ENCODE measurements around the gene KDM2B. TPM values are rescaled to one million over a fixed set of nuclear protein-coding genes. Genes with fewer than 3 reads are reported as not detected.

Gene KDM2B
- total and polyA plus RNA-seq, 2 experiments from 2014 or later: 13.6 to 22.7 TPM

DNA sequence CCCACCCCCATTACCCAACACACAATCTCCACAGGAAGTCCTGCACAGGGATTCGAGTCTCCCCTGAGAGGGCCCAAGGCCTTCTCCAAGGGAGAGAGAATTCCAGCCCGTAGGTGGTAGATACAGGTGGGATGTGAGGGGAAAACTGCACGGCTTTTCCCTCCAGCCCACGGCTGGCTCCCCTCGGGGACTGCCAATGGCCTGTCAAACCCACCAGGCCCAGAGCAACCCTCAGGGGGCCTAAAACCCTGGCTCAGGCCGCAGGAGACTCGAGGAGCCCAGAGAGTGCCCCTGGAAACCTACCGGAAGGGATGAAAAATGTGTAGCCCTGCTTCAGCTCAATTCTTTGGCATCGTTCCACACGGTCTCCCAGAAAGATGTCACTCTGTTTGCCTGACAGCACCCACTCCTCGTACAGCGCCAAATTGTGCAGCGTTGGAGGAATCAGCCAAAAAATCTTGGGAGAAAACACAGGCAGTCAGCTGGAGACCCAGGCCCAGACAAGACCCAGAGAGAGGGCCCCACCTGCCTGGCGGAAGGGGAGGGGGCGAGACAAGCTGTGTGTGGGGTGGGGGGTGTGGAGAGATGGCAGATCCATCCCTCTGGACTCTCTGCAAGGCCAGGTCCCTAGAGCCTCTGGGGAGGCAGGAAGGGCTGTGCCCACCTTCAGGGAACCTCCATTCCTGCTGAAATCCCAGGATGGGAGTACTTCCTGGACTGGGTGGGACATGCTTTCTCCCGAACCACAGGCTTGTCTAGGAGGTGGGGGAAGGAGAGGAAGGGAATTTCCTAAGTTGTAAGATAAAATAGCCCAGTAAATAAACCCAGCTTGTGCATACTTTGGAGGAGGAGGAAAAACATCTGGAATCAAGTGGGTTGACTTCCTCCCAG, 48.1 kb downstream of the KDM2B start:
- peaks cover 30% of the 10 kb centered on the region for H3K4me1 ChIP-seq (ENCODE audit: insufficient read depth)
- no peaks in the 10 kb centered on the region for H3K9me2 ChIP-seq (replicated peaks; ENCODE audit: insufficient read depth)
- DNase-seq (ENCODE audit: low spot score): no peak
- no peak overlapping the region for H2AFZ ChIP-seq
- peak overlapping the region; percentile 41 for H3K4me2 ChIP-seq
- H3K27ac ChIP-seq: peak overlapping the region; percentile 81
- H3K9me3 ChIP-seq (ENCODE audit: low read depth): no peaks in the 10 kb centered on the region
- H3K79me2 ChIP-seq: no peaks in the 10 kb centered on the region
- H3K36me3 ChIP-seq (replicated peaks; ENCODE audit: insufficient read depth, low read depth): no peaks in the 10 kb centered on the region
- H3K27me3 ChIP-seq: no peaks in the 10 kb centered on the region
- TF ChIP-seq EZH2 (IDR thresholded peaks at IDR 0.05; ENCODE audit: borderline replicate concordance) (no peak), EZH2phosphoT487 (IDR thresholded peaks at IDR 0.05; ENCODE audit: low read depth, severe bottlenecking, unreplicated experiment) (no peak)
- TF ChIP-seq, protein P1, sequence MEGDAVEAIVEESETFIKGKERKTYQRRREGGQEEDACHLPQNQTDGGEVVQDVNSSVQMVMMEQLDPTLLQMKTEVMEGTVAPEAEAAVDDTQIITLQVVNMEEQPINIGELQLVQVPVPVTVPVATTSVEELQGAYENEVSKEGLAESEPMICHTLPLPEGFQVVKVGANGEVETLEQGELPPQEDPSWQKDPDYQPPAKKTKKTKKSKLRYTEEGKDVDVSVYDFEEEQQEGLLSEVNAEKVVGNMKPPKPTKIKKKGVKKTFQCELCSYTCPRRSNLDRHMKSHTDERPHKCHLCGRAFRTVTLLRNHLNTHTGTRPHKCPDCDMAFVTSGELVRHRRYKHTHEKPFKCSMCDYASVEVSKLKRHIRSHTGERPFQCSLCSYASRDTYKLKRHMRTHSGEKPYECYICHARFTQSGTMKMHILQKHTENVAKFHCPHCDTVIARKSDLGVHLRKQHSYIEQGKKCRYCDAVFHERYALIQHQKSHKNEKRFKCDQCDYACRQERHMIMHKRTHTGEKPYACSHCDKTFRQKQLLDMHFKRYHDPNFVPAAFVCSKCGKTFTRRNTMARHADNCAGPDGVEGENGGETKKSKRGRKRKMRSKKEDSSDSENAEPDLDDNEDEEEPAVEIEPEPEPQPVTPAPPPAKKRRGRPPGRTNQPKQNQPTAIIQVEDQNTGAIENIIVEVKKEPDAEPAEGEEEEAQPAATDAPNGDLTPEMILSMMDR (IDR thresholded peaks at IDR 0.05; ENCODE audit: poor library complexity): no peak
- H3K4me3 ChIP-seq: no peak overlapping the region
- no peaks in the 10 kb centered on the region for H4K20me1 ChIP-seq (ENCODE audit: insufficient read depth, poor library complexity, severe bottlenecking)
- 64% methylated on average over 14 of the region's 16 CpGs for WGBS (ENCODE audit: low lambda C conversion rate, missing lambda C conversion rate)

DNA sequence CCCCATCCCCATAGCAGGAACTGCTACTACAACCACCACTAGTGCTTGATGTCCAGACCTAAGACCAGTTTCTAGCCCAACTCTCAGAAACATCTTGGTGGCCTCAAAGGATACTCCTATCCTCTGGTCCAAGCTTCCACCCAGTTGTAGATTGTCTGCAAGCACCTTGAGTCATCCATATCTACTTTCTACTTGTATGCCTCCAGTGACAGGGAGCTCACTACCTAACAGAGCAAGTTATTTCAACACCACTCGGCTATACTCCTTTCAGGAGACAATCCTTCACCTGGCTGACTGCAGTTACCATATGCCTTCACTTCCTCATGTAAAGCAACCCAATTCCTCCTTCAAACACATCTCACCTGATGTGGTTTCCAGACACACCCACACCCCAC, 49.5 kb downstream of the KDM2B start:
- no peaks in the 10 kb centered on the region for H3K36me3 ChIP-seq (replicated peaks; ENCODE audit: insufficient read depth, low read depth)
- WGBS (ENCODE audit: low lambda C conversion rate, missing lambda C conversion rate): 97% methylated on average over 1 of the region's 1 CpG
- H4K20me1 ChIP-seq (ENCODE audit: insufficient read depth, poor library complexity, severe bottlenecking): no peaks in the 10 kb centered on the region
- no peaks in the 10 kb centered on the region for H3K9me2 ChIP-seq (replicated peaks; ENCODE audit: insufficient read depth)
- no peak for DNase-seq (ENCODE audit: low spot score)
- no peak overlapping the region for H3K27ac ChIP-seq
- no peaks in the 10 kb centered on the region for H3K79me2 ChIP-seq
- H2AFZ ChIP-seq: no peak overlapping the region
- TF ChIP-seq, protein P1 (IDR thresholded peaks at IDR 0.05; ENCODE audit: poor library complexity): no peak
- H3K4me2 ChIP-seq: no peak overlapping the region
- H3K4me3 ChIP-seq: no peak overlapping the region
- peaks cover 18% of the 10 kb centered on the region for H3K4me1 ChIP-seq (ENCODE audit: insufficient read depth)
- no peaks in the 10 kb centered on the region for H3K9me3 ChIP-seq (ENCODE audit: low read depth)
- no peaks in the 10 kb centered on the region for H3K27me3 ChIP-seq

- H3K9me3 ChIP-seq (ENCODE audit: low read depth): no peaks in the 10 kb centered on the region
- no peak overlapping the region for H3K4me2 ChIP-seq
- H3K27ac ChIP-seq: no peak overlapping the region
- TF ChIP-seq EZH2 (IDR thresholded peaks at IDR 0.05; ENCODE audit: borderline replicate concordance) (no peak), EZH2phosphoT487 (IDR thresholded peaks at IDR 0.05; ENCODE audit: low read depth, severe bottlenecking, unreplicated experiment) (no peak)
- TF ChIP-seq, protein P1 (IDR thresholded peaks at IDR 0.05; ENCODE audit: poor library complexity): no peak
- no peaks in the 10 kb centered on the region for H3K79me2 ChIP-seq
- H3K9me2 ChIP-seq (replicated peaks; ENCODE audit: insufficient read depth): no peaks in the 10 kb centered on the region
- peaks cover 13% of the 10 kb centered on the region for H3K4me1 ChIP-seq (ENCODE audit: insufficient read depth)
- no peak overlapping the region for H3K4me3 ChIP-seq
- no peaks in the 10 kb centered on the region for H3K27me3 ChIP-seq
- H3K36me3 ChIP-seq (replicated peaks; ENCODE audit: insufficient read depth, low read depth): no peaks in the 10 kb centered on the region
- WGBS (ENCODE audit: low lambda C conversion rate, missing lambda C conversion rate): 90% methylated on average over 6 of the region's 6 CpGs
- no peaks in the 10 kb centered on the region for H4K20me1 ChIP-seq (ENCODE audit: insufficient read depth, poor library complexity, severe bottlenecking)
- H2AFZ ChIP-seq: no peak overlapping the region
- peak; percentile 28 for DNase-seq (ENCODE audit: low spot score)
These were observed 50.0 kb downstream of the KDM2B start for GRCh38 chr12:121530600-121531355.
